HFFc6 (cell line): Measurements from ENCODE around the gene SPRED1. TPM values are rescaled to one million over a fixed set of nuclear protein-coding genes. Genes with fewer than 3 reads are reported as not detected.
"Not testable (repeated sequence)": the region's sequence is repeated elsewhere in the genome, so short reads cannot be mapped to it uniquely, and the experiment has no call there.

Experiments used
- DNase-seq: peaks from one replicate; pipeline ENCODE4 v3.0.0-alpha.2; 2018
- H3K27ac Mint-ChIP-seq: 2 replicates; pipeline ENCODE4 v1.8.0; 2020; ENCODE audit warnings: mild to moderate bottlenecking, mixed read lengths
- H3K27me3 Mint-ChIP-seq: 2 replicates; pipeline ENCODE4 v1.8.0; 2021; ENCODE audit warnings: mild to moderate bottlenecking, moderate library complexity, mixed read lengths; ENCODE audit not compliant: insufficient read depth
- H3K36me3 Mint-ChIP-seq: 2 replicates; pipeline ENCODE4 v1.8.0; 2021; ENCODE audit warnings: low read depth, mixed read lengths
- H3K4me1 Mint-ChIP-seq: 2 replicates; pipeline ENCODE4 v1.8.0; 2020; ENCODE audit warnings: low read depth, mixed read lengths
- H3K4me3 Mint-ChIP-seq: 2 replicates; pipeline ENCODE4 v1.8.0; 2020; ENCODE audit warnings: mild to moderate bottlenecking, moderate library complexity, mixed read lengths
- H3K9me3 Mint-ChIP-seq: 2 replicates; pipeline ENCODE4 v1.8.0; 2020; ENCODE audit warnings: mild to moderate bottlenecking, mixed read lengths
- total RNA-seq, 6 experiments: library from RNA; stranded (reverse); fragmentation: NEBNext Ultra II Directional; extraction: Animal tissue kit (Norgen Biotek cat#: 25700); gene quantifications; 2 replicates in 1 of 6; 3 replicates in 5 of 6; pipeline ENCODE4 v1.2.3, GENCODE V29; 2021
- TF ChIP-seq, protein P1 (sequence below): fragments of 200-600 bp; sonication (generic); IDR thresholded peaks from 2 replicates; pipeline ENCODE4 v1.5.0; 2021; ENCODE audit warnings: antibody characterized with exemption, mild to moderate bottlenecking

SPRED1 gene
- total RNA-seq, 6 experiments from 2014 or later: 39.9 to 46.0 (median 41.7) TPM

DNA sequence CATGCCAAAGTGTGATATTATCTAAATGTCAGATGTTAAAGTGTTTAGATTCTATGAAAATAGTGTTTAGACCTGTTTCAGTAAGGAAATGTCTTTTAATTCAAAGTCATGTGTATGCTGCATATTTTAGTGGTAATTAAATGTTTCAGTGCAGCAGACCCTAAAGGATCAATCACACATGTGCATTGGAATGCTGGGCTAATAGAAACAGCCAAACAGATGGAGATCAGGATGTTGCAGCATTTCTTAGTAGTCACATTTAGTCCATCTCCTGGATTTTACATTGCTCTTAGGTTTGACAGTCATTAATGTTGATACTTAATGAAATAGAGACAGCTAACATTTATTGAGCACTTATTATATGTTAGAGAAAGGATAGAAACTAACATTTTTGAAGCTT lies 18.5 kb downstream of the SPRED1 start:
- TF ChIP-seq, protein P1, sequence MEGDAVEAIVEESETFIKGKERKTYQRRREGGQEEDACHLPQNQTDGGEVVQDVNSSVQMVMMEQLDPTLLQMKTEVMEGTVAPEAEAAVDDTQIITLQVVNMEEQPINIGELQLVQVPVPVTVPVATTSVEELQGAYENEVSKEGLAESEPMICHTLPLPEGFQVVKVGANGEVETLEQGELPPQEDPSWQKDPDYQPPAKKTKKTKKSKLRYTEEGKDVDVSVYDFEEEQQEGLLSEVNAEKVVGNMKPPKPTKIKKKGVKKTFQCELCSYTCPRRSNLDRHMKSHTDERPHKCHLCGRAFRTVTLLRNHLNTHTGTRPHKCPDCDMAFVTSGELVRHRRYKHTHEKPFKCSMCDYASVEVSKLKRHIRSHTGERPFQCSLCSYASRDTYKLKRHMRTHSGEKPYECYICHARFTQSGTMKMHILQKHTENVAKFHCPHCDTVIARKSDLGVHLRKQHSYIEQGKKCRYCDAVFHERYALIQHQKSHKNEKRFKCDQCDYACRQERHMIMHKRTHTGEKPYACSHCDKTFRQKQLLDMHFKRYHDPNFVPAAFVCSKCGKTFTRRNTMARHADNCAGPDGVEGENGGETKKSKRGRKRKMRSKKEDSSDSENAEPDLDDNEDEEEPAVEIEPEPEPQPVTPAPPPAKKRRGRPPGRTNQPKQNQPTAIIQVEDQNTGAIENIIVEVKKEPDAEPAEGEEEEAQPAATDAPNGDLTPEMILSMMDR: no peak
- Mint-ChIP-seq H3K27me3 (no peaks in the 10 kb centered on the region), H3K9me3 (no peaks in the 10 kb centered on the region), H3K27ac (no peak overlapping the region), H3K4me1 (peaks cover 51% of the 10 kb centered on the region), H3K36me3 (peaks cover 16% of the 10 kb centered on the region), H3K4me3 (no peak overlapping the region)
- DNase-seq: no peak

- Mint-ChIP-seq H3K27me3 (no peaks in the 10 kb centered on the region), H3K36me3 (peaks cover 19% of the 10 kb centered on the region), H3K4me3 (no peak overlapping the region), H3K27ac (no peak overlapping the region; the same call in 1 of the 2 replicates), H3K4me1 (peaks cover 58% of the 10 kb centered on the region), H3K9me3 (no peaks in the 10 kb centered on the region)
- TF ChIP-seq, protein P1: no peak
- DNase-seq: no peak
These were observed 19.3 kb downstream of the SPRED1 start for GRCh38 chr15:38271895-38272294.

DNA sequence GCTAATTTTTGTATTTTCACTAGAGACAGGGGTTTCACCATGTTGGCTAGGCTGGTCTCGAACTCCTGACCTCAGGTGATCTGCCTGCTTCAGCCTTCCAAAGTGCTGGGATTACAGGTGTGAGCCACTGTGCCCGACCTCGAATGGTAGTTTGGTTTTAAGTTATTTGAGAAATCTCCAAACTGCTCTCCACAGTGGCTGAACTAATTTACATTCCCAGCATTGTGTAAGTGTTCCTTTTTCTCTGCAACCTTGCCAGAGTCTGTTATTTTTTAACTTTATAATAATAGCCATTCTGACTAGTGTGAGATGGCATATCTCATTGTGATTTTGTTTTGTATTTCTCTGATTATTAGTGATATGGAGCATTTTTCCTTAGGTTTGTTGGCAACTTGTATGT lies 19.8 kb downstream of the SPRED1 start:
- Mint-ChIP-seq H3K36me3 (peaks cover 24% of the 10 kb centered on the region), H3K4me1 (peaks cover 62% of the 10 kb centered on the region)
- not testable (repeated sequence) for H3K4me3 Mint-ChIP-seq, H3K27me3 Mint-ChIP-seq, H3K27ac Mint-ChIP-seq, H3K9me3 Mint-ChIP-seq, DNase-seq

DNA sequence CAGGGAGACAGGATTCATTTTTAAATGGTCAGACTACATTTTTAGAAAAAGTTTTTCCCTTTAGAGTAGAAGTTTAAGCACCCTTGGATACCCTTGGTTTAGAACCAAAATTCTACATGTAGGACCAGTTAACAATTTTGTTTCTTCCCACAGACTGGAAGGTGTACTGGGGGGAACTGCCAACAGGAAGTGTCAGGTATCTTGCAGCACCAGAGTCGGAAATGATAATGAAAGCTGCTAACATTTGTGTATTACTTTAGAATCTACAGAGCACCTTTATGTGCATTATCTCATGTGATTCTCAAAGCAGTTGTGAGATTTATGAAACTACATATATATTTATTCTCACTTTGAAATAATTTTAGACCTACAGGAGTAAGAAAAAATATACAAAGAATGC lies 21.5 kb downstream of the SPRED1 start:
- TF ChIP-seq, protein P1: no peak
- peaks cover 68% of the 10 kb centered on the region for H3K4me1 Mint-ChIP-seq
- H3K27me3 Mint-ChIP-seq: no peaks in the 10 kb centered on the region
- peak overlapping the region; percentile 12; the same call in 1 of the 2 replicates for H3K27ac Mint-ChIP-seq
- DNase-seq: no peak
- H3K4me3 Mint-ChIP-seq: no peak overlapping the region
- H3K9me3 Mint-ChIP-seq: no peaks in the 10 kb centered on the region
- H3K36me3 Mint-ChIP-seq: peaks cover 28% of the 10 kb centered on the region

DNA sequence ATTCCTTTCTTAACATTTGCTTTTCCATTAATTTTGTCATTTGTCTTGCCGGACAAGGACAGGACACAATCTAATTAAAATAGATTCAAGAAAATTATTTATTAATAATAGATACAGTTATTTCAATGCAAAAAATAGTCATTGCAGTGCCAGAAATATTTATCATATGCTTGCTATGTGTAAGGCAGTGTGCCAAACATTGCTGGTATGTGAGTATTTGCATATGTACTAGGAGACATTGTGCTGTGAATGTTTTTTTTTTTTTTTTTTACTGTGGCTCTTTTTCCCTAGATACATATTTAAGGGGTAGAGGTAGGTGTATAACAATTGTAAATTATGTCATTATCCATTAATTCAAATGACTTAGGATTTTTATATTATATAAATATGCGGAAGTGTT lies 23.3 kb downstream of the SPRED1 start:
- no peak overlapping the region for H3K27ac Mint-ChIP-seq
- TF ChIP-seq, protein P1: no peak
- H3K27me3 Mint-ChIP-seq: no peaks in the 10 kb centered on the region
- peaks cover 17% of the 10 kb centered on the region for H3K36me3 Mint-ChIP-seq
- DNase-seq: peak; percentile 16
- no peaks in the 10 kb centered on the region for H3K9me3 Mint-ChIP-seq
- no peak overlapping the region for H3K4me3 Mint-ChIP-seq
- peaks cover 74% of the 10 kb centered on the region for H3K4me1 Mint-ChIP-seq

DNA sequence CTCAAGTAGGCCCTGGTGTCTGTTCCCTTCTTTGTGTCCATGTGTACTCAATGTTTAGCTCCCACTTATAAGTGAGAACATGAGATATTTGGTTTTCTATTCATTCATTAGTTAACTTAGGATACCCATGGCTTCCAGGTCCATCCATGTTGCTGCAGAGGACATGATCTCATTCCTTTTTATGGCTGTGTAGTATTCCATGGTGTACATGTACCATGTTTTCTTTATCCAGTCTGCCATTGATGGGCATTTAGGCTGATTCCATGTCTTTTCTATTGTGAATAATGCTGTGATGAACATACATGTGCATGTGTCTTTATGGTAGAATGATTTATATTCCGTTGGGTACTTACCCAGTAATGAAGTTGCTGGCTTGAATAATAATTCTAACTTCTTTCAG lies 24.6 kb downstream of the SPRED1 start:
- peaks cover 11% of the 10 kb centered on the region for H3K36me3 Mint-ChIP-seq
- not testable (repeated sequence) for H3K27me3 Mint-ChIP-seq

GRCh38 chr15:38281031-38281430 lies 28.4 kb downstream of the SPRED1 start:
- Mint-ChIP-seq H3K36me3 (peaks cover 23% of the 10 kb centered on the region), H3K4me3 (no peak overlapping the region), H3K4me1 (peaks cover 66% of the 10 kb centered on the region), H3K27me3 (no peaks in the 10 kb centered on the region), H3K9me3 (no peaks in the 10 kb centered on the region), H3K27ac (no peak overlapping the region)
- no peak for DNase-seq
- TF ChIP-seq, protein P1: no peak

More for the DNA sequence above, 24.6 kb downstream of the SPRED1 start:
- not testable (repeated sequence) for DNase-seq, H3K27ac Mint-ChIP-seq, H3K4me3 Mint-ChIP-seq, H3K9me3 Mint-ChIP-seq
- peaks cover 80% of the 10 kb centered on the region for H3K4me1 Mint-ChIP-seq
